Measurements from ENCODE around the gene TUBB.

GRCh38 chr6:30688569-30688968 lies 31.6 kb upstream of the TUBB start:
- no peak for TF ChIP-seq MAX (IDR thresholded peaks at IDR 0.05)
- no peak for TF ChIP-seq CTCF (IDR thresholded peaks at IDR 0.05; ENCODE audit: low read depth, low read length, missing input control)
- no peak for TF ChIP-seq GABPA (IDR thresholded peaks at IDR 0.05 in 1 of 2, conservative IDR thresholded peaks at IDR 0.05 in 1 of 2)
- no peak for TF ChIP-seq ZBTB33 (IDR thresholded peaks at IDR 0.05)
- TF ChIP-seq HNF4G (IDR thresholded peaks at IDR 0.05): no peak
- no peak for TF ChIP-seq SP1 (IDR thresholded peaks at IDR 0.05)
- no peak for TF ChIP-seq TAF1 (conservative IDR thresholded peaks at IDR 0.05)
- no peak for TF ChIP-seq YY1 (IDR thresholded peaks at IDR 0.05)
- TF ChIP-seq FOXA1 (IDR thresholded peaks at IDR 0.05): no peak
- TF ChIP-seq REST (IDR thresholded peaks at IDR 0.05): no peak
- TF ChIP-seq ATF3 (IDR thresholded peaks at IDR 0.05): no peak
